NCI-H524 (cell line): ENCODE measurements around the gene ARID3C.
A peak's percentile ranks its signal among the peaks of the same experiment; 100 is the strongest.

Source experiments
- DNase-seq, 2 experiments: peaks; one replicate each; lab custom pipeline; 2025; lab: John Stamatoyannopoulos, UW

ARID3C gene

DNA sequence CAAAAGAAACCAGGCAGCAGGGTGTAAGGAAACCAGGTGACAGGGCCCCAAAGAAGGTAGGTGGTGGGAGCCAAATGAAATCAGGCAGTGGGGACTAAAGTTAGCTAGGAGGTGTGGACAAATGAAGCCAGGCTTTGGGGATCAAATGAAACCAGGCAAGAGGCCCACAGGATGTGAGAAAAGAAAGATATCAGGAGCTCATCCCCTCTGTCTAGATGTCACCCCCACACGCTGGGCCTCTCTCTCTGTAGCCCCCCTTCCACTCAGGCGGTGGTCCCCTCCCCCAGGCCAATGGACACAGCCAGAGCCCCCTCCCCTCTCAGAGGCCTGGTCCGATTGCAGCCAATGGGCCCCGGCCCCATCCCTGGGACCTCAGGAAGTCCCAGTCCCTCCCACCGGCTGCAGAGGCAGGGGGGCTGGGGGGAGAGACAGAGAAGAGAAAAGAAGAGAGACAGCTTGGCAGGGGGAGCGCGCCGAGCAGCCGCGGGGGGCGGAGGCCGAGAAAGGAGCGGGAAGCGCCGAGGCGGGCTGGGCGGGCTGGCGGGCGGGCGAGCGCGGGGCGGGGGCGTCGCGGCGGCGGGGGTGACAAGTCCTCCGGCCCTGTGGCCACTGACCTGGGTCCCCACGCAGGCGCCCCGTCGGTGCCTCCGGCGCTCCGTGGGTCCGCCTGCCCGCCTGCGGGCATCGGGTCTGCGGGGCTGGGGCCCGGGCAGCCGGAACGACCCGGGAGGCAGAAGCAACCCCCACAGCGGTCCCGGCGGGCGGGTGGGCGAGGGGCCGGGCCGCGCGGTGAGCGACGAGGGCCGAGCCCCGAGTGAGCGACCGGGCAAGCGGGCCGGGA, 51.2 kb downstream of the ARID3C start:
- DNase-seq: peak; percentile 54 to 55

DNA sequence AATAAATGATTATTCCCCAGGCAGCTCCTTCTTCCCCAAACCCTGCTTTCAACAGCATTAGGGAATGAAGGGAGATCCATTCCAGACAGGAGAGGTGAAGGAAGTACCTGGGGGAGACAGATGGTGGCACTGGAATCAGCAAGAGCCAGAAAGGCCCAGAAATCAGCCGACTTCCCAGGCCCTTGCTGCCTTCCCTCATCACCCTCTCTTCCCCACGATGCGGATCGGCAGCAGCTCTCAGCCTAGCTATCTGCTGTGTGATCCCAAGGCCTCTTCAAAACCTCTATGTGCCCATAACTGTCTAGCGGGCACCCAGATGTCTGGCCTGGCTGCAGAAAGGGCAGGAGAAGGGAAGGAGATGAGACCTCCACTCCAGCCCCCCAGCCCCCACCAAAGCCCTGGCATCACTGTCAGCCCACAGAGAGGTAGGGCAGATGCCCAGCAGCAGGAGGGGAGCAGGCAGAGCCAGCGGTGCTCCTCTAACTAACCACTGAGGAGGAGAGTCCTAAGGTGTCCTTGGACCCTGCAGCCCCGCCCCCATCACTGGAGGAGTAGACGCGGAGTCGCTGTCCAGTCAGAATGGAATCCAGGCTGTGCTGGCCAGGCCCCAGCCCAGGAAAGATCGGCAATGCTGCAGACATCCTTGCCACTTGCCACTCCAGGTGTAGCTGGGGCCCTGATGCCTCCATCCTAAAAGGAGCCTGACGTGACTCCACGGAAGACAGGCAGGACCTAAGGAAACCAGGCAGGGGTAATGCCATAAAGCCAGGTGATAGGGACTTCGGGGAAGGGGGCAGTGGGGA, 52.1 kb downstream of the ARID3C start:
- DNase-seq: peak in 1 of 2 experiments; percentile 49

DNA sequence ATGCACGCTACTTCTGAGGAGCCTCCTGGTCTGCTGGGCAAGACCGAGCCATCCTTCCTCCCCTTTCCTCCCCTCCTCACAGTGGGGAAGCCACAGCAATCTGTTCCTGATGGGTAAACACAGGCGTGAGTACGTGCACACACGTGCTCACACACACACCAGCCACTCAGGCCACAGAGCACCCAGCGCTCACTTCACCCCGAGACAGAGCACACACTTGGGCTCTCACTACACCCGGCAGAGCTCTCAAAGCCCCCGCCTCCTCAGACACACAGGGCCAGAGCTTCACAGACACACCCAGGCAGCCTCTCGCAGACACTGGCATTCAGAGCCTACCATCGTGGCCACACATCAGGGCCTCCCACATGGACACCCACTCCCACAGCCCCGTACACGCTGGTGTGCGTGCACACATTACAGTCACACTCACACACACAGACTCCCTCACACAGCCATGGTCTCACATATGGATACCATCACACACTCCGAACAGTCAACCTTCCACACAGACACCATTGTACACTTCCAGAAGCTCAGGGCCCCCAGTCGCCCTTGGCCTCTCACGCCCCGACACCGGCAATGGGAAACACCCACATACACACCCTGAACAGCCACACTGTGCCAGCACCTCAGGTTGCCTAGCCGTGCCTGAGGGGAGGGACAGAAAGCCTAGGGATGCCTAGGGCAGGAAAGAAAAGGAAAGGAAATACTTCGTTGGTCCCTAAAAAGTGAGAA, 52.8 kb downstream of the ARID3C start:
- DNase-seq: peak in 1 of 2 experiments; percentile 32

DNA sequence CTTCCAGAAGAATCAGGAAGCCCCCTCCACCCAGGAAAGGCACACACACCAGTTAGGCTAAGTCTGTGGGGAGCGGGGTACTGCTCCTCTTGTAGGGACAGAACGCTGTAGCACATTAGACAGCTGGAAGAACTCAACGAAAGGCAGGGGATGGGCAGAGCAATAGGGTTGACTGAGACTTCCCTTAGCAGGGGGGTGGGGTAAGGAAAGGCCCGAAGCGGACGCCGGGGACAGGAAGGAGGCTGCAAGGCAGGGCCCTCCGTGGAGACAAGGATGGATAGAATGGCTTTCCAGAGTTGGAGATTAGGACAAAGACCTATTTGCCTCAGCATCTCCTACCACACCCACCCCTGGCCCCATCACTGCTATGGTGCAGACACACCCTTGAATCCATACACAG, 53.6 kb downstream of the ARID3C start:
- no peak for DNase-seq

DNA sequence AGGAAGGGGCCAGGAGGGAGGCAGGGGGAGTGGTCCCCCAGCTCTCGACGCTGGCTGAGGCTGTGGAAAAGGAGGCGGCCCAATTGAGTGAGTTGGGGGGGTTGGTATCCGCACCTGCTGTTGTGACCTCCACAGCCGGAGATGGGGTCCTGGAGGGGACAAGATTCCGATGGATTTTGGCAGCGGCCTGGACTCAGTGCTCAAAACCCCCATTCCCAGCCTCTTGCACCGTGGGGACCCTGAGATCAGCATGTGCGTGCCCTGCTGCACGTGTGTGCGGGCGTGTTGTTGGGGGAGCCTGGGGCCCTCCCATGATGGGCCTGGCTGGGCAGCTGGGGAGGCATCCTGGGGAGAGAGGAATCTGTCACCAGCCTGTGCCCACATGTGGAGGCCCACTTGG, 54.3 kb downstream of the ARID3C start:
- DNase-seq: no peak

DNA sequence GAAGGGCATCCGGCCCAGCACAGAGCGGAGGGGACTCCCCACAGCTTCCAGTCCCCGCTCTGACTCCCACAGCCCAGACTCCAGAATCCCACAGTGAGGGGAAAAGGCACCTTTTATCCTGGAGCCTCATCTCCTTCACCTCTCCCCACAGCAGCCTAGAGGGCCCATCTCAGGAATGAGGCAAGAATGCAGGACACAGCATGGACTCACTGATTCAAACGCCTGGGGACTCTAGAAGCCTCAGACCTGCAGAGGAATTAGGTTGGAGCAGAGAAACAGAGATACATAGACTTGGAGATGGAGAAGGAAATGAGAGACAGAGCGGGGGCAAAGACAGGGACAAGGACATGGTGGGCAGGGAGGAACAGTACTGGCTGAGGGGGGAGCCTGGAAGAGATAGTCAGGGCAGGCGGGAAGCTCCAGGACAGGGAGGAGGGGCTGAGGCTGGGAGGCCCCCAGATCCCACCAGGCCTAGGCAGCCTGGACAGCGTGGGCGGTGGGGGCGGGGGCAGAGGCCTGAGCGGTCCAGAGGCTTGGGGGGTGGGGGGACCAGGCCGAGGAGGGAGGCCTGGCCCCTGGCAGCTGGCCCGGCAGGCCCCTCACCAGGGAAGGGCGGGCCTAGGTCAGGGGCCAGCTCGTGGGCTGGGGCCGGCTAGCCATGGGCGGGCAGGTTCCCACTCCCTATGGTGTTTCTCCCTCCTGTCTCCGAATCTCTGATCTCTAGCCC, 55.1 kb downstream of the ARID3C start:
- no peak for DNase-seq

DNA sequence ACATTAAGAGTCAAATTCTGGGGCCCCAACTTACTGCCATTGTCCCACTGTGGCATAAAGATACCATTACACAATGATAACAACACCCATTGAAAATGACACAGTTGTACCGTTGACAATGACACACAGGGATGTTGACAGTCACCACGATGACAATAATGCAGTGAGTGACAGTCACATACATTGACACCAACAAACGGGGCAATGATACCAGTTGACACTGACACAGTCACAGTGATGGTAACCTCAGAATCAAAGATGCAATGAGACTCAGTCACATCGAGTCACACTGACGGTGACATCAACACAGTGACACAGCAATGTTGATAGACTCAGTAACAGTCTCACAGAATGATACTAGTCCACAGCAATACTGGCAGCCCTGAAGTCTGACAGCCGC, 56.2 kb downstream of the ARID3C start:
- DNase-seq: no peak

DNA sequence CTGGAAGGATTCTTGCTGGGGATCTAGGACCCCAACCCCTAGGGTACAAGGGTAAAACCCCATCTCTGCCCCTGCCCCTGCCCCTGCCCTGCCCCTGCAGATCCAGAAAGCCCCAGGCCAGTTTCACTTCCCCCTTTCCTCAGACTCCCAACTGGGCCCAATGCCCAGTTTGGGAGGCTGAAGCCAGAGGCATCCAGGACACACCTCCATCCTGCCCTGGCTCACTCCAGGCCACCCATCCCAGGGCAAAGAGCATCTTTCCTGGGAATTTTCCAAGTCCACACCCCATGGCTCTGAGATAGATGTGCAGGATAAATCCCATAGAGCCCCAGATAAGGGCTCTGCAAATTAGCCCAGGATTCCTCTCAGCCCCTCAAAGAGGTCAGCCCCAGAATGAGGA, 56.8 kb downstream of the ARID3C start:
- DNase-seq: no peak

DNA sequence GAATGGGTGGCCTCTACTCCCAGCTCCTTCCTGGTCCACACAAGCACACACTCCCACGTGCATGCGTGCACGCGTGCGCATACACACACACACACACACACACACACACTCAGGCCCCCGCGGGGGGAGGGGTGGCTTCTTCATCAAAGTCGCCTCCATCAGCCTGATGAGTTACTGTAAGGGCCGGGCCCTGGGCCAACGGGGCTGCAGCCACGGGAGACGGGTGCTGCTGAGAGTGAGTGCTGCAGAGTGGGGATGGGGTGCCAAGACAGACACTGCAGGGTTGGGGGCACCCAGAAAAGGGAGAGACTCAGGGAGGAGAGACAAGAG, 57.4 kb downstream of the ARID3C start:
- no peak for DNase-seq
